SK-N-MC (cell line): ENCODE data around the gene CFAP20DC.
"Not testable (repeated sequence)": the region's sequence is repeated elsewhere in the genome, so short reads cannot be mapped to it uniquely, and the experiment has no call there.

Experiments used
- DNase-seq: peaks from one replicate; pipeline ENCODE4 v3.0.0-alpha.2; 2011; ENCODE audit warnings: low read depth, low spot score
- H3K27ac ChIP-seq: fragments of 200-600 bp; sonication (generic); 2 replicates; pipeline ENCODE4 v1.5.1; 2016; ENCODE audit warnings: mixed run types
- H3K36me3 ChIP-seq: fragments of 200-600 bp; sonication (generic); 2 replicates; pipeline ENCODE4 v1.6.1; 2017; ENCODE audit warnings: antibody characterized with exemption, low read length, mixed read lengths; ENCODE audit not compliant: insufficient read depth
- H3K4me3 ChIP-seq: fragments of 200-600 bp; sonication (generic); 2 replicates; pipeline ENCODE4 v1.5.1; 2016
- H3K9ac ChIP-seq: fragments of 200-600 bp; sonication (generic); 2 replicates; pipeline ENCODE4 v1.8.0; 2017; ENCODE audit warnings: mixed run types, mixed read lengths; ENCODE audit not compliant: insufficient read length
- H3K9me3 ChIP-seq: fragments of 200-600 bp; sonication (generic); 2 replicates; pipeline ENCODE4 v1.6.1; 2017; ENCODE audit warnings: low read depth, mild to moderate bottlenecking, antibody characterized with exemption, low read length, moderate library complexity, mixed read lengths
- EZH2 ChIP-seq: fragments of 200-600 bp; sonication (generic); IDR thresholded peaks from one replicate; pipeline ENCODE4 v1.6.1; 2017; ENCODE audit warnings: antibody characterized with exemption
- FOXP2 ChIP-seq: optimal IDR thresholded peaks from 2 replicates; pipeline ENCODE3; 2011; ENCODE audit warnings: mild to moderate bottlenecking, moderate library complexity; ENCODE audit not compliant: insufficient read depth; ENCODE audit errors: extremely low read length, control extremely low read depth
- POLR2AphosphoS5 ChIP-seq: IDR thresholded peaks from 2 replicates; pipeline ENCODE4 v1.6.1; 2012; ENCODE audit warnings: mild to moderate bottlenecking, low read depth, low read length, borderline replicate concordance

The CFAP20DC gene

DNA sequence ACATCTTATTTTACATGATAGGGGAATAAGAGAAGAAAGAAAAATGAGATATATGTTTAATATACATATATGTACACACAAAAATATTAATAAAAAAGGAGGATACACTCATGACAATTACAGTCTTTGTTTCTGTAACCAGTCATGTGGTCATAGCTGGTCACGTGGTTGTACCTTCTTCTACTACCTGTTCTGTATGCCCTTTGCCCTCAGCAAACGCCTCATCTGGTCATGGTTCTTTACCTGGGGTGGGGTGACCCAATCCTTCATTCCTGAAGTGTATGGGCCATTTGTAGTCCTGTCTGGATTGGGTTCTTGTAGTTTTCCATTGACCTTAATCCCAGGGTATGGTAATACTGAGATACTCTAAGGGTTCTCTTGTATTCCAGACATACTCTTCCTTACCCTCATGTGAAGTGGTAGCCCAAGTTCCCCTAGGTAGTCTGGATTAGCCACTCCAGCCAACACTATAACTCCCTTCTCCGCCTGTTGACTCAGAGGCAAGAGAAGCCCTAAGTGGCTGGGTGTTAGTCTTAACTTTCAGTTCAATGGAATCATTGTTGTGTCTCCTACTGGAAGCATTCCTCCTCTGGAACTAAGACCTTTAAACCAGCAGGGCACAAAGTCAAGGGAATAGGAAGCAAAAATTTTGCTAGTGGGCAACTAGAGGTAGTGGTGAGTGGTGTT lies 336.0 kb downstream of the CFAP20DC start:
- no peak overlapping the region for H3K9ac ChIP-seq
- H3K36me3 ChIP-seq, result no peaks in the 10 kb centered on the region
- H3K4me3 ChIP-seq, result no peak overlapping the region
- no peak for DNase-seq
- TF ChIP-seq EZH2 (no peak), POLR2AphosphoS5 (no peak), FOXP2 (no peak)
- H3K27ac ChIP-seq, result no peak overlapping the region
- no peaks in the 10 kb centered on the region for H3K9me3 ChIP-seq

DNA sequence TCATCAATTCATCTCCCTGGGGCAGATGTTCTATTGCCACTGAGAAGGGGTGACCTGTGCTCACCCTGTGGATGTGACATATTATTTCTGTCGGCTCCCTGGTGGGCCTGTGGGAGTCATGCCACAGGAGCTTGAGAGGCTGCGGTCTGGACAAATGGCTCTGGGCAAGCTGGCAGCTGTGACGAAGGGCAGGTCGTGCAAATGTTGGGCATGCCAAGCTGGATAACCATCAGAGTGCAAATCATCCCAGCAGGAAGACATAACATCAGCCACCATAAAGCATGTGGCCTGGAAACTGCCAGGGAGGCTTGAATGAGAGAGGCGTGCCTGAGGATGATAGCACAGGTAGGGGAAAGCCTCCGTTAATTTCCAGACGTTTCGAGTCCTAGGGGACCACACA lies 338.0 kb downstream of the CFAP20DC start:
- no peak overlapping the region for H3K27ac ChIP-seq
- no peak for DNase-seq
- H3K9me3 ChIP-seq, result no peaks in the 10 kb centered on the region
- no peak overlapping the region for H3K9ac ChIP-seq
- no peak overlapping the region for H3K4me3 ChIP-seq
- no peak for TF ChIP-seq EZH2
- TF ChIP-seq POLR2AphosphoS5, result no peak
- no peaks in the 10 kb centered on the region for H3K36me3 ChIP-seq

DNA sequence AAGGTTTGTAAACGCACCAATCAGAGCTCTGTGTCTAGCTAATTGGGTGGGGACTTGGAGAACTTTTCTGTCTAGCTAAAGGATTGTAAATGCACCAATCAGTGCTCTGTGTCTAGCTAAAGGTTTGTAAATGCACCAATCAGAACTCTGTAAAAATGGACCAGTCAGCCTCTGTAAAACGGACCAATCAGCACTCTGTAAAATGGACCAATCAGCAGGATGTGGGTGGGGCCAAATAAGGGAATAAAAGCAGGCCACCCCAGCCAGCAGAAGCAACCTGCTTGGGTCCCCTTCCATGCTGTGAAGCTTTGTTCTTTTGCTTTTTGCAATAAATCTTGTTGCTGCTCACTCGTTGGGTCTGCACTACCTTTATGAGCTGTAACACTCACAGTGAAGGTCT lies 340.8 kb downstream of the CFAP20DC start:
- not testable (repeated sequence) for H3K4me3 ChIP-seq, DNase-seq, H3K27ac ChIP-seq, H3K9ac ChIP-seq, H3K9me3 ChIP-seq, H3K36me3 ChIP-seq

- Histone ChIP-seq H3K4me3 (no peak overlapping the region), H3K27ac (no peak overlapping the region), H3K9ac (no peak overlapping the region), H3K36me3 (no peaks in the 10 kb centered on the region), H3K9me3 (no peaks in the 10 kb centered on the region)
- no peak for DNase-seq
- TF ChIP-seq POLR2AphosphoS5 (no peak), EZH2 (no peak), FOXP2 (no peak)
Observed at GRCh38 chr3:58708116-58708791, 341.6 kb downstream of the CFAP20DC start.

DNA sequence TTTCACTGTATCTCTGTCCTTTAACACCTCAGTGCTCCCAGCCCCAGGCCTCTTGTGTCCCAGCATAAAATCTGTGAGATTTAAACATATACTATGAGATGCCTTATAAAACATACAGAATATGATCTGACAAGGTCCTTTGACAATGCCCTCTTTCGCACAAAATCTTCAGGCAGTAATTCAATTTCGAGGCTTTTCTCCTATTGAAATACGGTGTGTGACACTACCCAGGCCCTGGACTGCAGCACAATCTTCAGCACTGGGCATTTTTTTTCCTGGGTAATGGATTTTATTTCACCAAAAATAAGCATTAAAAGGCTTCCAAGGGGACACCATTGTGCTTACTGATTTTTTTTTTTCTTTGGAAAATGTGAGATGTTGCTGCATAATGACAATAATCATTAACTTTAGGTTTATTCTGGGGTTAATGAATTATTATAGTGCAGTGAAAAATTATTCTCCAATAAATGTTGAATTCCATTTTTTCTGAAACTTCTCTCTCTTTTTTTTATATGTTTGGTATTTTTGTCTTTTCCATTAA lies 342.4 kb downstream of the CFAP20DC start:
- TF ChIP-seq EZH2, result no peak
- TF ChIP-seq FOXP2, result no peak
- no peak for TF ChIP-seq POLR2AphosphoS5
- no peak overlapping the region for H3K27ac ChIP-seq
- no peak overlapping the region for H3K4me3 ChIP-seq
- DNase-seq, result no peak
- no peak overlapping the region for H3K9ac ChIP-seq
- no peaks in the 10 kb centered on the region for H3K36me3 ChIP-seq
- no peaks in the 10 kb centered on the region for H3K9me3 ChIP-seq

DNA sequence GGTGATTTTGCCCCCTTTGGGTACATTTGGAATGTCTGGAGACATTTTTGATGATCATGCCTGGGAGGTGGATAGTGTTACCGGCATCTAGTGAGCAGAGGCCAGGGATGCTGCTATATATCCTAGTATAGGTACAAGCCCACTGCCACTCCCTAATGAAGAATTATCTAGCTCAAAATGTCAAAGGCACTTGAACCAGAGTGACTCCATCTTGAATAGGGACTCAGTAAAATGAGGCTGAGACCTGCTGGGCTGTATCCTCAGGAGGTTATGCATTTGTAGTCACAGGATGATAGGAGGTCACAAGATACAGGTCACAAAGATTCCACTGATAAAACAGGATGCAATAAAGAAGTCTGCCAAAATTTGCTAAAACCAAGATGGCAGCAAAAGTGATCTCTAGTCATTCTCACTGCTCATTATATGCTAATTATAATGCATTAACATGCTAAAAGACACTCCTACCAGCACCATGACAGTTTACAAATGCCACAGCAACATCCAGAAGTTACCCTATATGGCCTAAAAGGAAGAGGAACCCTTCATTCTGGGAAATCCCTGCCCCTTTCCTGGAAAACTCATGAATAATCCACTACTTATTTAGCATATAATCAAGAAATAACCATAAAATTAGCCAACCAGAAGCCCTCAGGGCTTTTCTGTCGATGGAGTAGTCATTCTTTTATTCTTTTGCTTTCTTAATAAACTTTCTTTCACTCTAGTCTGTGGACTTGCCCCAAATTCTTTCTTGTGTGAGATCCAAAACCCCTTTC lies 343.2 kb downstream of the CFAP20DC start:
- no peak overlapping the region for H3K9ac ChIP-seq
- no peaks in the 10 kb centered on the region for H3K36me3 ChIP-seq
- H3K9me3 ChIP-seq, result no peaks in the 10 kb centered on the region
- no peak for DNase-seq
- TF ChIP-seq POLR2AphosphoS5, result no peak
- no peak for TF ChIP-seq EZH2
- TF ChIP-seq FOXP2, result no peak
- H3K27ac ChIP-seq, result no peak overlapping the region
- no peak overlapping the region for H3K4me3 ChIP-seq

- Histone ChIP-seq H3K36me3 (no peaks in the 10 kb centered on the region), H3K9me3 (no peaks in the 10 kb centered on the region), H3K27ac (no peak overlapping the region), H3K4me3 (no peak overlapping the region), H3K9ac (no peak overlapping the region)
- DNase-seq, result no peak
- TF ChIP-seq FOXP2 (no peak), POLR2AphosphoS5 (no peak), EZH2 (no peak)
Observed at GRCh38 chr3:58704745-58705144, 345.1 kb downstream of the CFAP20DC start.

DNA sequence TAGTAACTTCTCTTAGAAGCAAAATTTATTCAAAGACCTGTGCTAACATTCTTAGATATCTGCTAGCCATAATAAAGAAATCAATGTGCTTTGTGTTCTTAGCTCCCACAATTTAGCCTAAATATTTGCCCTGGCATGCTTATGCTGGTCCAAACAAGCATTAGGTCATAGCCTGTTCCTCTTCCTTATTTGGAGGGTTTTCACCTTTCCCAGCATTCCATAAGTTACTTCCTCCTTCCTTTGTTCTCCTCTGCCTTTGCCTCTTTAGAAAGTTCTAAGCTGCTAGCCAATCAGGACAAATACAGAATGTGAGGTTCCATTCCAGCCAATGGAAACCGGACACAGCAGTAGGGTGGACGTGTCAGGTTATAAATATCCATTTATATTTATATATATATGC lies 345.5 kb downstream of the CFAP20DC start:
- H3K4me3 ChIP-seq, H3K36me3 ChIP-seq, DNase-seq, H3K9ac ChIP-seq, H3K27ac ChIP-seq, H3K9me3 ChIP-seq: not testable (repeated sequence)
